Suppressor macrophage treated with lipopolysaccharide for 4 hours (primary cell): ENCODE measurements around the gene SYNE1.

ENCODE experiments used
- DNase-seq: peaks from one replicate; pipeline ENCODE4 v3.0.0-alpha.2; 2020

SYNE1 gene

DNA sequence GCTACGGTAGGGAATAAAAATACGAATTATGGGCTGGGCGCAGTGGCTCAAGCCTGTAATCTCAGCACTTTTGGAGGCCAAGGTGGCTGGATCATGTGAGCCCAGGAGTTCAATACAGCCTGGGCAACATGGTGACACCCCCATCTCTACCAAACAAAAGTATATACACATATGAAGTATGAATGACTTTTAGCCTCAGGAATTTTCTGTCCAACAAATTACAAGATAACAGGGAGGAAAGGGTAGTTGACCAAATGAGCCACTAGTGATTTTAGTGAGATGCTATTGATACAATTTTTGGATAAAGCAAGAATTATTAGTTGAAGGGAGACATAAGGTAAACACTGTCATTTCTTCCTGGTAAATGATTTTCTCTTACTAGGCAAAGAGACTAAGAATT lies 328.2 kb downstream of the SYNE1 start:
- DNase-seq: no peak

DNA sequence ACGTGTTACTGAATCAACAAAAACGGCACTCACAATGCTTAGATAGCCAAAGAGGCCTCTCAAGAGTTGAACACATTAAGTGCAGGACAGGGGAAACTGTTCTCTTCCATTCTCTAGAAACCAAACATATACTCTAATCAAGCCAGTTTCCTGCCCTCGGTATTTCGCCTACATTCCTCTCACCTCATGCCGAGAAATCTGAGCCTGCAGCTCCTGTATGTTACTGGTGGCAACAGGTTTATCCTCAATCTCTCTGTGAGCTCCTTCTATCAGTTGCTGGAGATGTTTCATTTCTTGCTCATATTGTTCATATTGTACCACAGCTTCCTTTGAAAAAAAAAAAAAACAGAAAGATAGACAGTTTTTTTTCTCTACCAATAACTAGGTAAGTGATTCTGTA lies 328.9 kb downstream of the SYNE1 start:
- no peak for DNase-seq

DNA sequence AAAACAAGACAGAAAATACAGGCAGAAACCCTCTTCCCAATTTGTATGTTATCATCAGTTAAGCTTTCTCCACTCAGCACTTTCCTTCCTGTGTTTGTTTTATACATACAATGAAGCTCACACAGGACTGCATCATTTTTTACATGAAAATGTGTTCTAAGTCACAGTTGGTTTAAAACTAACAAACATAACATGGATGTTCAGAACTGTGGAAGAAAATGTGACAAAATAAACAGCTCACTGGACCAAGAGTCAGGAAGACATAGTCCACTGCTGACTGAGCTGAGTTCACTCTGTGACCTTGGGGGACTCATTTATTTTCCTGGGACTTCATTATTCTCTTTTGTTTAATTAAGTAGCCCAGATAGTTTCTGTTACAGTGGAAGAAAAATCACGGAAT lies 331.5 kb downstream of the SYNE1 start:
- no peak for DNase-seq

DNA sequence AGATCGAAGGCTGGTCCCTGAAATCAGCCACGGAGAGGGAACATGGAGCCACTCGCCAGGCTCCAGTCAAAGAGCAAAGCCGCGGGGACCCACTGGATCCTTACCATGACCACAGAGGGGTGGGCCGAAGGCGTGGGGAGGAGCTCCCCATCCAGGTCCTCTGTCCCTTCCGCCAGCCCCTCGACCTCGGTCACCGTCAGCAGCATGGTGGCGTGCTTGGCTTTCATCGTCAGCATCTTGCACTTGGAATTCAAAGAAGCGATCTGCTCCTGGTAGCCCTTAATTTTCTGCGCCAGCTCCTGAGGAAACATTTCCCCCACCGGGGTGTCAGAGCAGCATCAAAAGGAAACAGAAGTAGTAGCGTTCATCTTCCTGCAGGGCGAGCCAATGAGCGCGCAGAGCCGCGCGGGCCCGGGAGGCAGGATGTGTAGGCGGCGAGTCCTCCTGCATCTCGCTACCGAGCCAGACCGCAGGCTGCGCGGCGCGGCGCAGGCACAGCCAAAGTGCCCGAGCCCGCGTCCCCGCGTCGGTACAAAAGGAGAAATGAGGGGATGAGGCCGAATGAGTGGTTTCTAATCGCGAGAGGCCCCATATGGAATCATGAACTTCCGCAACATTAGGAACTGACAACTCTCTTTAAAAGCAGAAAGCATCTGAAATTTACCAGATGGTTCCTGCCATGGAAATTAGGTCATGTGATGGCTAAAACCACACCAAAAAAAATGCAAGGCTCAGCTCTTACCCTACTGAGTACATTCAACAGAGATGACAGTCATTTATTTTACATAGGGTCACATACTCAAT lies 335.2 kb downstream of the SYNE1 start:
- peak; percentile 94 for DNase-seq

DNA sequence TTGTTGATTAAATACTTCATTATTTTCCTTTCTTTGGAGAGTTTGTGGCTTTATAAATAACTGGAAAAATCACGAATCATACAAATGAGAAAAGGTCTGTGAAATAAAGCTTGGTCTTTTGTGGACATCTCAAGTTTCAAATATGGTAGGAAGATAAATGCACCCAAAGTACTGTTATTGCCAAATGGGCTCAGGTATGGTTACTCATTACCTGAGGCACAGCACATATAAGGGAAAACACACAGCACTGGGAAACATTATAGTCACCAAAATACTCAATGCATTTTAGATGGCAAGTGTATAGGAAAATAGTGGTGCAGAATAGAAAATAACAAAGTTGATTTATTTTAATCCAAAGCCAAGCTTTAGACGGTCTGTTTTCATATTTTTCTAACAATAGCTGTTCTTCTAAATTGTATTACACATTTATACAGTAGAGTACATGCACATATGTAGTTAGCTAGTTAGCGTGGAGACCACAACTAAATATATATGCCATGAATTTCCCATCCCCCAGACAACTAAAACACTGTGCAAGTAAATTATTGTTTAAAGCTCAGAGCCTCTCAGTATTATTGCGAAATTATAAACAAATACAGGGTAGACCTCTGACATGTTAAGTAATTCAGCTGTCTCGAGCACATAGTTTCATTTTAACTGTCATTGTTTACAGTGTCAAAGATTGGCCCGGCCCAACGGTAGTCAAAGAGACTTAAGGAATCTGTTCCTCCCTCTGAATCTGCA lies 336.0 kb downstream of the SYNE1 start:
- DNase-seq: peak; percentile 79

DNA sequence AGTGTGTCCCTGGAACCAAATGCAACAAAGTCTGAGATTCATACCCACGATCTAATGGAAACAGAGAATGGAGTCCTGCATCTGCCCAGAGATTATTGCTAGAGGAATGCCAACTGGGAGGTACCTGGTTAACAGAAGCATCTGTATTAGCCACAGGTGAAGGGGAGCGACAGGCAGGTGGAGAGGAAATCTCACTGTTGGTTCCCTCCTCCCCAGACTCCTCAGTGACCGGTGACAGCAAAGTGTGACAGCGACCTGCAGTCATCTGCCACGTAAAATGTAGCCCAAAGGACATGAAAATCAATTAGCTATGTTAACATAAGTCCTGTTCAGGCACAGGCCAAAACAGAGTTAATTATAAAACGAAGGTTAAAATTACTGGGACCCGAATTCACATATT lies 336.6 kb downstream of the SYNE1 start:
- DNase-seq: no peak

DNA sequence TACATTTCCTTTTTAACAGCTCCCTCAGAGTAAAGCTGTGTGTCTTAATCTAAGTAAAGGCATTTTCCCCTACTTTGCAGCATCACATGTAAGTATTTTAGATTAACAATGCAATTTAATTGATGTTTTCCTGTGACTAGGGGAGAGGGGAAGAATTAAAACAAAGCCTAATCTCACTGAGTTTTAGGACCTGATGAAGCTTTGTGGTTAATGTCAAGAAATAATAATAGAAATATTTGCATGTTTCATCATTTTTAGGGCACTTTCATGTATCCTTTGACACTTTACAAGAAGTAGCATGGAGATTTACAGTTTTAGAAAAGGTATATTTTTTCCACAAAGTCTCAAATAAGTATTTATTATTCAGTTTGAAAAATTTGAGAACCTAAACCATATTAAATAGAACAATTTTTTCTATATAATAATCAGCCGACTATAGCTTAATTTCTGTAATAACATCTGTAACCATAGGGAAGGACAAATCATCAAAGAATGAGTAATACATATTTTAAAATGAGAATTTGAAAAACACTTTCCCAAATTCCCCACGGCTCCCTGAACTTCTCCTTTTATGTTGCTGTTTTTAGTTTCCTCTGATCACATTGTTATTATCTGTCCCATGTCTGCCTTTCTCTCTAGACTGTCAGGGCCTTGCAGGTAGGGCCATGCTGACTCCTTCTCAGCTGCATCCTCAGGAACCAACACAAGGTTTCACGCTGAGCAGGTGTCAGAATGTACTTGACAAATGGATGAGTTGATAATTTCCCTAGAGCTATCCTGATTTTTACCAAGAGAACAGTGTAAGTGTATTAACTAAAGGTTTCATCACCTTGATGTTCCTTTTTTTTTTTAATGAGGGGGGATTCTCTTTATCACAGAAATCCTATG lies 338.1 kb downstream of the SYNE1 start:
- DNase-seq: peak; percentile 74

DNA sequence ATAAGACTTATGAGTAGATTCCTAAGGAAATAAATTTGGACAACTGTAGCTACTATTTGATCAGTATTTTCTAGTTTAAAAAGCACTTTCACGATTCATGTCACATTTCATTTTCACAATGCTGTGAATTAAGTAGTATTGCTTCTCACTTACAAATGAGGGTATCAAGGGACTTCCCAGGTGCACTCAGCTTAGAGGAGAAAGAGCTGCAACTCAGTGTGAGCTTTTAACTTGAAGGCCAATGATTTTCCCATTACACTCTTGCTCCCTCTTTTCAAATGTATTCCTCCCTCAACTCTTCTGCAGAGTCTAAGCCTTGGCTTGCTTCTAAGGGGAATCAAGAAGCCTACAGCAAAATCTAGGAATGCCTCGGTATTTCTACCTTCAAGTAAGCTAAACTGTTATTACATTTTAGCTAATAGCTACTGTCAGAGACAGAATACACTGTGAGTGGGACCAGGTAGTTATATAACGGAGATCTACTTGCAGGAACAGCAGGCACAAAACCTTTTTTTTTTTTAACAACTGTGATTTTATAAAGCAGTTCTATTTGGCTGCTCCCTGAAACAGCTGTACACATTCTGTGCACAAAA lies 339.0 kb downstream of the SYNE1 start:
- DNase-seq: no peak

DNA sequence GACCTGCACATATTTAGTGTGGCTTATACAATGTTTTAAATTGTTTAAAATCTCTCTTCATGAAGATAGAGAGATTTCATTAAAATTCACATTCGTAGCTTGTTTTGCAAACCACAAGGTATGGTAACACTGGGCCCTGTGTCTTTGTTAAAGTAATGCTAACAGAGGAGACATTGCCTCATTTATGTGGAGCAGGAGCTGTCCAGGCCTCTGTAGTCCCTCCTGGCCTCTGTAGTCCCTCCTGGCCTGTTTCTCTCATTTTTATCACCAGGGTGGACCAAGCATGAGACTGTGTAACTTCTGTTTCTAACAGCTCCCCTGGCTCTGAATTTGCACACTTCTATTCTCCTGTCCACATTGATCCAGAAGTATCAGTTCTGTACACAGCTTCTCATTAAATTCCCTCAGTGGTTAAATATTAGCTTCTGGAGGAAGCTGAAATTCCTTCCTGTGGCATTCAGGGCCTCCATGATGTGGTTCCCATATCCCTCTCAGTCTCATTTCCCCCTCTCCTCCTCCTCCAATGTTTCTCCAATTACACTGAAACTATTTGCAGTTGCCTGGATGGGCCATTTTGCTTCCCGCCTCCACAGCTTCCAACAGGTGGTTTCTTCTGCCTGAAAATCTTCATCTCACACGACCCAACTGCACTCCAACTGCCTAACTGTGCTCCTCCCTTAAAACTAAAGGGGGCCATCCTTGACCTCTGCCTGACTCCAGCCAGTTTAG lies 340.4 kb downstream of the SYNE1 start:
- no peak for DNase-seq

DNA sequence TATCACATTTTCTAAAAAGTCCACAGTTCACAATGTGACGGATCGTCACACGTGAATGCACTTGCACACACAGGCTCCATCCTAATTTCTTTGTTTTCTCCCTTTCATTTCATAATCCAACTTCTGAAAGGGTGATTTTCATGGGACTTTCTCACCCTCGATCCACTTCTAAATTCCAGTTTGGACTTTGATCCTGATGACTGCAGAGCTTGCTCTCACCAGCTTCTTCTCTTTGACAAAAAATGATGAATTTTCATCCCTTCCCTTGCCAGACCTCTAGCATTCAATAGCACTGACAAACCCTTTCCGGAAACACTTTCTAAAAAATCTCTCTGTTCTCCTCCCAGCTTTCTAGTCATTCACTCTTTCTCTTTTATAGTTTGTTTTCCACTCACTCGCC lies 341.2 kb downstream of the SYNE1 start:
- DNase-seq: no peak

DNA sequence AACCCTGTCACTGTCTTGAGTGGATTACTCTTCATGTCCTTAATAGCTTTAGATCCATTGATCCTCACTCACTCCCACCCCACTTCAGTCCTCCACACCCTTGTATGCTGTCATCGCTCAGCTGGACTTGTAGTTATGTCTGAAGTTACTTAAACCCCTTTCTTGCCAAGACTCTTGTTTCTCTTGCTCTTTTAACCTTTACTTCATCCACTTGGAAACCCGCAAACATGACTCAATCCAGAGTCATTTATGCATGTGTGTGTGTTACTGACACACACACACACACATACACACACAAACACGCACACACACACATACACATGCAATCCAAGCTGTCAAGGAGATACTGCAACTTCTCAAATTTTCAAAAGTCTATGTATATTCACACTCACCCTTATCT lies 341.8 kb downstream of the SYNE1 start:
- DNase-seq: no peak

DNA sequence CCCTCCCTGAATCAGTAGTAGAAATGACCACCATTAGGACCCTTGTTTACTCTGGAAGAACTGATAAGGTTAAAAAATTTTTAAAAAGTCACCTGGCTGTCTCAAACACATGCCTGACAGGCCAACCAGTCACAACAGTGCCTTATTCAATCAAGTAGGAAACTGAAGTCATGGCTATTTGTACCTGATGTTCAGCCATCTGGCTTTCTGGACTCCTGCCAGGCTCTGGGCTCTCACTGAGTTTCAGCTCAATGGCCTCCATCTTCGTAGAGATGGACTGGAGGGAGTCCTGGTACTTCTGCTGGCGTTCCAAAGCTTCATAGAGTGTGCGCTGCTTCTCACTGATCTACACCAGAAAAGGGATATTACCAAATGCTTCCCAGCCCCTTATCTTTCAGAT lies 343.8 kb downstream of the SYNE1 start:
- DNase-seq: no peak

DNA sequence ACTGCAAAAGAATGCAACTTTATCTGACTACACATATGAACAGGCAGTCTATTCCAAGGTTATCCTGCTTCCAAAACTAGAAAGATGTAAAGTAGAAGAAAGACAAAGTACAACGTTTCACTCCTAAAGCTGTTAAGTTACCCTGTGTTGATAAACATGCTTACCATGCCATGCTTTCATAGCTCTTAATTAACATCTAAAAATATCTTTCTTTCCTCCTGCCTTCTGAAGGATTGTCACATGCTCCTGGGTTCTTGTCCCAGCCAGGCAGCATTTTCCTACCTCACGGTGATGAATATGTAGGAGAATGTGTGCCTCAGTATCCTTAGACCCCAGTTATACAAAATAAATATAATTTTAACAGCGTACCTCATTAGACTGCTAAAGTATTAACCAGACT lies 344.6 kb downstream of the SYNE1 start:
- no peak for DNase-seq

DNA sequence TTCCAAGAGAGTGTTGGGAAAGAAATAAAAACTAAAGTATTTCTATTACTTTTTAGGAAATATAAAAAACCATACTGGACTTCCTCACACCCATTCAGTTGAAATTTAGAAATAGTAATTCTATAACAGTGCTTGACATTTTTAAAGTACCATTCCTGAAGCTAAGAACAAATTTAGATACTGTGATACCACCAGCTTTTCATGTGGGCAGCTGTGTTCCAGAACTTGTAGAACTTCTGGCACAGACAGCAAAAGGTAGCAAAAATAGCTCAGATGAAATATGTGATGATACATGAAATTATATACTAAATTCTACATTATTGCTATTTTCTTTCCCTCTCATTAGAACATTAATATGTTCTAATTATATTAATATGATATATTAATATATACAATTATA lies 346.5 kb downstream of the SYNE1 start:
- no peak for DNase-seq

DNA sequence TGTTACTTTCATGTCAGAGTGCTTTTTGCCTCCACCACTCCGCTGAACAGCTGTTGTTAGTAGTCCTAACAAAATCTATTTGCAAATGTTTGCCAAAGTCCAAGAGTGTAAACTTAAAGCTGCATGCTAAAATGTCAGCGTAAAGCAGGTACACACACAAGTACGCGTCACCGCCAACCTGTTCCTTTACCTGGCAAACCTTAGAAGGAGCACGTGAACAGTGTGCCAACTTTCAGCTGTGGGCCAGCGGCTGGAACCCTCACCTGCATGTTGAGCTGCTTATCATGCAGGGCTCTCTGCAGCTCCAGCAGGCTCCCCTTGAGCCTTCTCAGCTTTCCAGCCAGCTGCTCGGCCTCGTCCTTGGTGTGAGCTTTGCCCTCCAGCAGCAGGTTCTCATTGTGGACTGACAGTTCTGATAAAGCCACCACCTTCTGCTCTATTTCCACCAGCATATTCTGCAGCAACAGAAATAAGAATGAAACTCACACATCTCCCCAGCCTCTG lies 359.3 kb downstream of the SYNE1 start:
- DNase-seq: no peak

DNA sequence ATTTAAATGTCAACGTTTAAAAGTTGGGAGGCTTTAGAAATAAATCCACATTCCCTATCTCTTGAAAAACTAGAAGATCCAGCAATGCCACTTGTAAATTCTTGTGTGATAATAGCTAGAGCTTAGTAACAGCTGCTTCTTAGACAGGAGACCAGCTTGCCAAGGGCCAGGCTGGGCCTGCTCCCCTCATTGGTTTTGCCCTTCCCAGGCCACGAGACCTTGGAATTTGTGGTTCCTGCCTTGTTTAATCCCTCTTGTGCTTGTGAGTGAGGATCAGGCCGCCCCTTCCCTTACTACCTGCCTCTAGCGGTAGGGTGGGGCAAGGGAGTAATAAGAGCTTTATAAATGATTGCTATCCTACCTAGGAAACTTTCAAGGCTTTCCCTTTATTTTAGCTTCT lies 363.5 kb downstream of the SYNE1 start:
- no peak for DNase-seq

DNA sequence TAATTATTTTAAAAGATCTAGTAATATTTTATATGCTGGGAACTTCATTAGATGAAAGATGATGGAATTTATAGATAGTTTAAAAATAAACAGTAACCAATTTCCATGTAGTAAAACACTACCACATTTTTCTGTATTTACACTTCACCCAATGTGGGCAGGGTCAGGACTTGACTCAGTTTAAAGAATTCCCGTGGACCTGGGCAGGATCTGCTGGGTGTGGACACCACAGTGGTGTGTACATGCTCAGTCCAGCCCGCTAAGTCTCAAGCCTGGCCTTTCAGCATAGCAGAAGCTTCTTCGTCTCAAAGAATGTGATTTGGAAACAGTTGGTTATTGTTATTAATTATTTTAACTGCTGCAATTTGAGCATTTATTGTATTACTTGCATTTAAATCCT lies 364.2 kb downstream of the SYNE1 start:
- no peak for DNase-seq

DNA sequence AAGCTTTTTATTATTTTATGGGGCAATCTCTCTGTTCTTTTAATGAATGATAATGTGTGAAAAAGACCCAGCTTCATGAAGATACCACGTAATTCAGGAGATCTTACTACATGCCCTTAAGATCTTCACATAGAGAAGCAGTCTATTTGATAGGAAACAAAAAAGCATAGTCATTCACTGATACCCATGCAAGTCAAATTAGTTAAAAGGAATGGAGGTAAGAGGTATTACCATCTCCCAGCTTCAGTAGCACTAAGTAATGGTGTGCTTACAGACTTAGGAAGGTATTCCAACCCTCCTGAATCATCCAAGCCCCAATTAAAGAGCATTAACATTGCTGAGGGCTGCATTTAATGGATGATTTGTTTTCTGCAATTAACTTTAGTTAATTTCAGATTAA lies 364.7 kb downstream of the SYNE1 start:
- no peak for DNase-seq

DNA sequence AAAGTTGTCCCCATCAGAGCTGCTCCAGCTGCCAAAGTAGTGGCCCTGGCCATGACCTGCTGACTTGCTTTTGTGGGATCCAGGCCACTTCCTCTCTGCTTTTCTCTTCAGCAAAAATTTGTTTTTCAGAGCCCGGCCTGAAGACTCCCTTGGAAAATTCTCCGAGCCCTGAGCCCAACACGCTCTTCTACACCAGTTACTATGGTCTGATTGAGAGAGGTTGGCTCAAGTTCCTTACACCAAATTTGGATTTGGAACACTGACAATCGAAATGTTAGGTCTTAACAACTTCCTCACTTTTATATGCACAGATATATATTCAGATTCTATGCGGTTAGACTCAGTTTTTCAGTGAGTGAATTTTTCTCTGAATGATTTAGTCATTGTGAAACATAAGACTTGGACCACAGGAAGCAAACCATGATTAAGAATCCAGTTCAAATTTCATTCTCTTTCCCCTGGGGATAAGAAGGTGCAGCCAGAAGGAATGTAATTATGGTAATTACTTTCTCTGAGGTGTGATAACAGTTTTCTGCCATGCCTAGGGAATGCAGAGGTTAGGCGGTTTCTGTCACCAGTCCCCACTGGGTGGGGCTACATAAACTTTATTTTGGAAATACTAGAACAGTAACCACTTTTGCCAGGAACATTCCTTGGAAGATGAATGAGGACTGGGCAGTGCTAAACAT lies 365.2 kb downstream of the SYNE1 start:
- no peak for DNase-seq

DNA sequence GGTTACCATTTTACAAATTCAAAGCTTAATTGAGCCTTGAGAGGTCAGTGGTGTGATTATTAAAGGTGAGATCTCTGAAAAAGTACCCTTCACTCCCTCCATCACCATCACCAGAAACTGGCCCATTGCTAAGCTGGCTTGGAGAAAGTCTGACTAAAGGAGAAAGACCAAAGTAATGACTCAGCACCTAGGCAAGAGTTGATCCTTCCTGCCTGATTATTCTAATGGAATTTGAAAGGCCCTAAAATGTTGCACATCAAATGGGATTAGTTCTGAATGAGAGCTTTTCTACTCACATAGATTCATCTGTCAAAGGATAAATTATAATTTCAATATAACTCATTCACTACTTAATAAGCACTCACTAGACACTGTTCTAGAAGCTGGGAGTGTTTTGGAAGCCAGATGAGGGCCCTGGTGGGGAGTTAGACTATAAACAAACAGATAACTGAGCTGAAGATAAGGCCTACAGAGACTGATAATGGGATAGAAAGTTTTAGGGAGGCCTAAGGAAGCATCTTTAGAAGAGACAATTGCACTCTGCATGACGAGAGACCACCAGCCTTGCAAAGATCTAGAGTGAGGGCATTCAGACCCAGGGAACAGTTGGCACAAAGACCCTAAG lies 366.7 kb downstream of the SYNE1 start:
- DNase-seq: no peak

DNA sequence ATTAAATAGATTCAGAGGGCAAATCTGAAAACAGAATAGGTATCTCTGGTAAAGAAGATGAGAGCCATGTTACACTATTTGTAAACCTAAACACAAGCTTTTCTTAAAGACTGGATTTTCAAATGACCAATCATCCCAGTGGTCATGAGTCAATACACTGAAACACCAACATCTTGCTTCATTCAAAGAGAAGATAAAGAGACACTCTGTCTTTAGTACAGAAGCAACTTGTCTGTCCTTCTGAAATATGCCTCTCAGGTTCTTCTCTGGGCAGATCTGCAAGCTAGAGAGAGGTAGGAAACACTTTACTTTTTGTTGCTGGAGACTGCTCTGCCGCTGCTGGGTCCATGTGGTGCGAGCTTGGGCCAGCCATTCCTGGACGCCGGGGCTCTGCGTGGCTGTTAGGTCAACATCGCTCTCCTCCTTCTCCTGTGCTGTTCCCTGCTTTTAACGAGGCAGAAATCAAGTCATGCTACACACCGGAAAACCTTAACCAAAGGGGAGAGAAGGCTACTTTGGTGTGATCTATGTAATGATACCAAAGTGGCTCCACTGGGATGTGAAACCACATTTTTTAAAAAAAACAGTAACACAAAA lies 368.2 kb downstream of the SYNE1 start:
- DNase-seq: no peak
